ENCODE data around the gene SYT3.

DNA sequence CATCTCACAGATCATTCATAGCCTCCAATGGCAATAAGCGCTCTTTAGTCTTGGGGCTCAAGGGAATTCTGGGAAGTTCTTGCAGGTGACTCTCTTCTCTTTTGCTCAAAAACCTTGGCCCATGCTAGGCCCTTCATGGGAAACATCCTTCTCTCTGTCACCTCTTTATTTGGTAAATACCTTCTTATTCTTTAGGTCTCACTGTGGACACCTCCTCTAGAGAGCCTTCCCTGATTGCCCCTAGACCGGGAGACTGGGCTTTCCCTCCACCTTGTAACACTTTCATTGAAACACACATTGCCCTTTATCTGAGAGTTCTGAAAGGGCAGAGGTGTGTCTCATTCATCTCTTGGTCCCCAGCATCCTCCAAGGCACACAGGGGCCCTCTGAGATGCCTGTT lies 11.5 kb upstream of the SYT3 start:
- TF ChIP-seq FOXM1 (IDR thresholded peaks at IDR 0.05; ENCODE audit: borderline replicate concordance) = no peak
- TF ChIP-seq TARDBP (IDR thresholded peaks at IDR 0.05) = no peak
- TF ChIP-seq ELF4 (IDR thresholded peaks at IDR 0.05) = no peak
- TF ChIP-seq, protein P1, sequence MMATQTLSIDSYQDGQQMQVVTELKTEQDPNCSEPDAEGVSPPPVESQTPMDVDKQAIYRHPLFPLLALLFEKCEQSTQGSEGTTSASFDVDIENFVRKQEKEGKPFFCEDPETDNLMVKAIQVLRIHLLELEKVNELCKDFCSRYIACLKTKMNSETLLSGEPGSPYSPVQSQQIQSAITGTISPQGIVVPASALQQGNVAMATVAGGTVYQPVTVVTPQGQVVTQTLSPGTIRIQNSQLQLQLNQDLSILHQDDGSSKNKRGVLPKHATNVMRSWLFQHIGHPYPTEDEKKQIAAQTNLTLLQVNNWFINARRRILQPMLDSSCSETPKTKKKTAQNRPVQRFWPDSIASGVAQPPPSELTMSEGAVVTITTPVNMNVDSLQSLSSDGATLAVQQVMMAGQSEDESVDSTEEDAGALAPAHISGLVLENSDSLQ (IDR thresholded peaks at IDR 0.05) = no peak
- TF ChIP-seq SP1 (IDR thresholded peaks at IDR 0.05) = no peak
- TF ChIP-seq ZNF384 (IDR thresholded peaks at IDR 0.05) = no peak
- TF ChIP-seq HDGF (IDR thresholded peaks at IDR 0.05; ENCODE audit: borderline replicate concordance) = no peak

Data from HEK293T (cell line).